SH-SY5Y (cell line): Measurements from ENCODE around the gene NR3C1.

Experiments
- GATA2 ChIP-seq: IDR thresholded peaks from 2 replicates; pipeline ENCODE4 v1.6.1; 2011; ENCODE audit warnings: mild to moderate bottlenecking, low read depth, low read length
- GATA3 ChIP-seq: IDR thresholded peaks from 2 replicates; pipeline ENCODE4 v1.6.1; 2011; ENCODE audit warnings: low read depth, mild to moderate bottlenecking, low read length, moderate library complexity

DNA sequence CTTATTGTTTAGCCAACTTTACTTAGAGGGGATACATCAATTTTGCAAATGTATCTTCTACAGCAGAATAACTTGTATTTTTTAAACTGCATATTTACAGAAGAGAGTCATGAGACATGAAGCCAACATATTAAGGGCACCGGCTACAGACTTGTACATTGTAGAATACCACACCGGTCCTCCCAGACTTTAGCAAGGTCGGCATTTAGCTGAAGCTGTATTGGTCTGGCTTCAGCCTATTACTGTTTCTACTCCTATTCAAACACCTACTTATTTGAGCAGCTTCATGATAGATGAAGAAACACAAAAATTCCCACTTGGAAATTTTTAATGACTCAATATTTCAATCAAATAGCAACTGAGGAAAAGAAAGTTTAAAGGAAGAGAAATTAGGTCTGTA, 33.0 kb downstream of the NR3C1 start:
- TF ChIP-seq GATA3 (no peak), GATA2 (no peak)
